ENCODE data around the gene RILPL2.

DNA sequence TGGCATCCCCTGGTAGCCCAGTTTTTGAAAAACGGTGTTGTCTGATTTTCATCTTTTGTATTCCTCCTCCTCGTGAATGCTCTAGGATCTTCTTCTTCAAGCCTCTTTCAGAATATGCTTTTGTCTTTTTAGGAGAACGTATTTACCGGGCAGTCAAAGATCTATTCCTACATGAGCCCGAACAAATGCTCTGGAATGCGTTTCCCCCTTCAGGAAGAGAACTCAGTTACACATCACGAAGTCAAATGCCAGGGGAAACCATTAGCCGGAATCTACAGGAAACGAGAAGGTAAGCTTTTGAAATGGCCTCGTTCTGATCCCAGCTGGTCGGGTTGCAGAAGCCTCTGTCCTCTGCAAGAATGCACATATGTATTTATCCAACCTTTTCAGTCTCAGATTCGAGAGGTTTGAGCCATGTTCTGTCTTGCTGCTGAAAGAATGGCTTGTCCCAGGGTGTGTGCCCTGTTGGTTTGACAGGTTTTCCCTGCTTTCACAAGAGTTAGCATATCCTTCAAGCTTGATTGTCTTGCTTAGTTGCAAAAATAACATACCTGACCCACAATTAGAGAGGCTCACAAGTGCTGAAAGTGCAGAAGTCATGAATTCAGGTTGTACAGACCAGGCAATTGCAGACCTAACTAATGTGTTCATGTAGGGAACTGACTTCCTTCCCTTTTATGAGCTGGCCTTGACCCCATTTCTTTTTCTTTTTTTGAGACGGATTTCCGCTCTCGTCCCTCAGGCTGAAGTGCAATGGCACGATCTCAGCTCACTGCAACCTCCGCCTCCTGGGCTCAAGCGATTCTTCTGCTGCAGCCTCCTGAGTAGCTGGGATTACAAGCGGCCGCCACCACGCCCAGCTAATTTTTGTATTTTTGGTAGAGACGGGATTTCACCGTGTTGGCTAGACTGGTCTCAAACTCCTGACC is 45.7 kb downstream of the RILPL2 start:
- TF ChIP-seq, protein P1, sequence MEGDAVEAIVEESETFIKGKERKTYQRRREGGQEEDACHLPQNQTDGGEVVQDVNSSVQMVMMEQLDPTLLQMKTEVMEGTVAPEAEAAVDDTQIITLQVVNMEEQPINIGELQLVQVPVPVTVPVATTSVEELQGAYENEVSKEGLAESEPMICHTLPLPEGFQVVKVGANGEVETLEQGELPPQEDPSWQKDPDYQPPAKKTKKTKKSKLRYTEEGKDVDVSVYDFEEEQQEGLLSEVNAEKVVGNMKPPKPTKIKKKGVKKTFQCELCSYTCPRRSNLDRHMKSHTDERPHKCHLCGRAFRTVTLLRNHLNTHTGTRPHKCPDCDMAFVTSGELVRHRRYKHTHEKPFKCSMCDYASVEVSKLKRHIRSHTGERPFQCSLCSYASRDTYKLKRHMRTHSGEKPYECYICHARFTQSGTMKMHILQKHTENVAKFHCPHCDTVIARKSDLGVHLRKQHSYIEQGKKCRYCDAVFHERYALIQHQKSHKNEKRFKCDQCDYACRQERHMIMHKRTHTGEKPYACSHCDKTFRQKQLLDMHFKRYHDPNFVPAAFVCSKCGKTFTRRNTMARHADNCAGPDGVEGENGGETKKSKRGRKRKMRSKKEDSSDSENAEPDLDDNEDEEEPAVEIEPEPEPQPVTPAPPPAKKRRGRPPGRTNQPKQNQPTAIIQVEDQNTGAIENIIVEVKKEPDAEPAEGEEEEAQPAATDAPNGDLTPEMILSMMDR (conservative IDR thresholded peaks at IDR 0.05), result no peak
- no peak for TF ChIP-seq ZFX (IDR thresholded peaks at IDR 0.05)

Data from C4-2B (cell line).